NCI-H748 (cell line): ENCODE measurements around the gene SPATS2L.

ENCODE experiments used
- DNase-seq: peaks from one replicate; lab custom pipeline; 2025; ENCODE audit not compliant: unreplicated experiment; lab: John Stamatoyannopoulos, UW

SPATS2L gene

GRCh38 chr2:200348897-200349563, 42.5 kb downstream of the SPATS2L start:
- no peak for DNase-seq

DNA sequence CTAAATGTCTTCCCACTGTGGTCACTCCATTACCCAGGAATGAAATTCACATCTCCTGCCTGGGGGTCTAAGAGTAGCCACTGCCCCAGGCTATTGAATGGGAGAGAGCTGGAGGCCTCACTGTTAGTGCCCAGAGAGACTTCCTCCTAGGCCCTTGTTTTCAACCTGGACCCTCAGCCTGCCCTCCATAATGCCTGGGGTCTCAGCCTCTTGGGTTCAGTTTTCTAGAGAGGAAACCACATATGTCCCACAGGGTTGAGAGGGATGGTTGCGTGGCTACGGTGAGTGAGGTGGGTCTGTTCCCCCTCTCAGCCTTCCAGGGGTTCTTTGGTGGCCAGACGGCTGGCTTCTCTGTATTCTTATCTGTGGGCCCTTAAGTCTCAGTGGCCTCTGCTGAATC, 43.4 kb downstream of the SPATS2L start:
- no peak for DNase-seq

- no peak for DNase-seq
These were observed 44.4 kb downstream of the SPATS2L start for GRCh38 chr2:200350850-200351285.

DNA sequence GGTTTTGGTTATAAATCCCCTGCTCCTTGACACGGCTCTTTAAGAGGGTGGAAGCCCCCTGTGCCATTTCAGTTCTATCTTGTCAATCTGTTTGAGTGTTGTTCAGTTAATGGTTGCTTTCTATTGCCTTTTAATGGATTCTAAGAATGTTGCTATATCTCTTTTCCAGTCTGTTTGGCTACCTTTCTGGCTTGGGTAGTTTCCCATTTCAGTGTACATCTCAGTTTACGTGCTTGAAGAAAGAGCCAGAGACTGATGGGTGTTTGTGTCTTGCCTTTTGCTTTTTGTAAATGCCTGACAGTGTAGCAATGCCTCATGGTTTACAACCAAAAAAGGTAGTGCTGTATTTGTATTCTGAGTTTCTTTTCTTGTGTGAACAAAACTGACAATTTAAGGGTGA, 45.3 kb downstream of the SPATS2L start:
- DNase-seq = no peak

- DNase-seq = no peak
These were observed 46.1 kb downstream of the SPATS2L start for GRCh38 chr2:200352636-200353035.

GRCh38 chr2:200353120-200353519, 46.6 kb downstream of the SPATS2L start:
- no peak for DNase-seq

DNA sequence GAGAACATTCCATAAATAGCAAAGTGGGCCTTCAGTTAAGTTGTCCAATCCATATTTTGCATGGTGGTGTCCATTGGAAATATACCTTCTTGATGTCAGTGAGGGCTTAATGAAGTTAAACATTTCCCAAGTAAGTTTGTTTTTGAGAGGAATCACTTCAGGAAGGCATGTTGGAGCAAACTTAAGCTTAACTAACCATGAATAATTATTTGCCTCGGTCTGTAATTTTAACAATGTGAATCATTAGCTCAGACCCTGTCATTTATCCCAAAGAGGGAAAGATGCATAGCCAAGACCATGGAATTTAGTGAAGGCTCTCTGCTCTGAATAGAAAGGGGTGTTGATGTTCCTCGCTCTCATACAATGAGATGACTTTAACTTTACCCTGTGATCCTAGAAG, 47.4 kb downstream of the SPATS2L start:
- no peak for DNase-seq

DNA sequence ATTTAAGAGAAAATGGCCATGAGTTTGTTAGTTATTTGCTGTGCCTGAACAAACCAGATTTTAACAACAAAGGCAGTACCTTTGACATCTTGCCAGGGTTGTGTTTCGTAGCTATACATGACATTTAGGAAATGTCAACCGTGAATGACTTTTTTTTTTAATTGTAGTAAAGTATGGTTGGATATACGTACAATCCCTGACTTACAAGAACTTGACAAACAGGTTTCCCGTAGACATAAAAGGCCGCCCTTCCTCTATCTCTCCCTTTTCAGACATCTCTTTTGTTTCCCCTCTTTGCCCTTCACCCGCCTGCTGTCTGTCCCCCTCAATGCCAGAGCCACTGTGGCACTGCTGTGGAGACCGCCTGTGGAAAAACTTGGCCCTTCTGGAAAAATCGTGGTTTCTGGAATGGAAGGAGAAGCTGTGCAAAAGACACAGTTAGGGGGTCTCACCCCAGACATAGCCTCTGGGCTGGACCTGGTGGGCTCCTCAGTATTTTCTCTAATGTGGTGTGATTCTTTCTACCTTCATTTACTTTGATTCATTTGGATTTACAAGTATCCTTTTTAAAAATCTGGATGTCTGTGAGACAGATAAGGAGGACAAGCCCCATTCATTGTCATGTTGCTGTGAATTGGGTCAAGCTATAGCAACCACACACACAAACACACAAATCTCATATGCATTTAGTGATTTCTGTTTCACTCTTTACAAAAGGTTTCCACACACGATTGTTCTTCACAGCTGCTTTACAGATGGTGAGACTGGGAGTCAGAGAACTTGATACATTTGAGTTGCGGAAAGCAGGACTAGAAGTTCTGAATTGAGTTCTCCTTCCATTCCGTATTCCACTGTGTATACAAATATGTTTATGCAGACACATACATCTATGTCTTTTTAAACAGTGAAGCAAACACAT, 48.6 kb downstream of the SPATS2L start:
- DNase-seq = peak; percentile 94

DNA sequence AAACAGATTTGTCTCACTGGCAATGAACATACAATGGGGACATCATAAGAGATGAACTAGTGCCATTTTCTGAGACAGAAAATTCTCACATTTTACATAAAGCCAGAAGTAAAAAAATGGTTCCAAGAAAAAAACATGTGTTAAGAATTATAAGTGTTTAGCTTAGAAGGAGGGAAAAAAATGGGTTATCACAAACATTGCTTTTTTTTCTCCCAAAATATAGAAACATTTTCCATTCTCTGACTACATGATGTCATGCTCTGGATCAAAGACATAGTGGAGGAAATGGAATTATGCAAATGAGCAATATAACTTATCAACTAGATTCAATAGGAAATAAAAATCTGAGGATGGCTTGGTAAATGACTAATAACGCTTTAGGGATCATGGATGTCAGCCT, 49.8 kb downstream of the SPATS2L start:
- no peak for DNase-seq

DNA sequence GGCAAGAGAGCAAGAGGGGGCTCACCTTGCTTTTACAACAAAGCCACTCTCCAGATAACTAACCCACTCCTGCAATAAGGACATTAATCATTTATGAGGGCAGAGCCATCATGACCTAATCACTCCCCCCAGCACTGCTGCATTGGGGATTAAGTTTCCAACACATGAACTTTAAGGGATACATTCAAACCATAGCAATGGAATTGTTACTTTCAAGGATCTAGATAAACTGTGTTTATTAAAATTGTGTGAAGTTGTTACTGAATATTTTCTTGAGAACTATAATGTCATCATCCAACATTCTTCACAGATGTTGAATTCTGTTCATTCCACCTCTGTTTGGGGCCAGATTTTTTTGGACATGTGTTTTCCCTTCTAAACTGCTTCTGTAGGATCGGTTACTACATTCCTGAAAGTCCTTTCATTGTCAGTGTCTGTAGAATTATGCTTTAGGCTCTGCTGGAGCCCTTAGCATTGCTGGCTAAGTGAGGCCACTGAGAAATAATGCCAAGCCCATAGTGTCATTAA, 50.4 kb downstream of the SPATS2L start:
- no peak for DNase-seq

DNA sequence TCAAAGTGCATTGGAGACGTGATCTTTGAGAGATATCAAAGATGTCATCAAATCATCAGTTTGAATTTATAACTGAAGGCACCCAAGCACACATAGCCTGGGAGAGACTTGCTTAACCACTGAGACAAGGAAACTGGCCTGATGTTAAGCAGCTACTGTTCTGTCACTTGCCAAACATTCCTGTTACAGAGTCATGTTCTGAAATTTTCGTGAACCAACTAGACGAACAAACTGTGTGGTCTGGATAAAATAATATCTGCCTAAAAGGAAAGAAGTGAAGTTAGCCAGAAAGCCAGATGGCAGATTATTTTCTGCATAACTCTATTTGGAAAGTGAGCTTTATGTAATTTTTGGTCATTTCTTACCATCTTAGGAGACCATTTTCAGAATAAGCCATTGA, 51.4 kb downstream of the SPATS2L start:
- DNase-seq = no peak

DNA sequence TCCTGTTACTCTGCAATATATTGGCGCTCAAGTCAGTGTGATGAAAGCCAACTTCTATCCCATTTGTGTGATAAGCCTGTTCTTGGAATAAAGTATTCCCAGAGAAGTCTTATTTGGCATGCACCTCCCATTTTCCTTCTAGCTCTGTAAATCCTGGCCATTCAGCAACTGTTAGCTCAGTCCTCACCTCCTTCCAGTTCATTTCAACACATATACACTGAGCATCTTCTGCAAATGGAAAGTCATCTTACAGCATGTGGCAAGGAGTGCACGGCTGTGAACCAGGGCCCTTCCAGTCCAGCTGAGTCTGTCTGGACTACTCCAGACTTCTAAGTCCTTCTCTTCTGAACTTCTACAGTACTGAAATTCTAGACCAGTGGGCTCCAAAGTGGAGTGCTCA, 53.1 kb downstream of the SPATS2L start:
- no peak for DNase-seq

- peak; percentile 95 for DNase-seq
These were observed 53.9 kb downstream of the SPATS2L start for GRCh38 chr2:200360364-200360763.

DNA sequence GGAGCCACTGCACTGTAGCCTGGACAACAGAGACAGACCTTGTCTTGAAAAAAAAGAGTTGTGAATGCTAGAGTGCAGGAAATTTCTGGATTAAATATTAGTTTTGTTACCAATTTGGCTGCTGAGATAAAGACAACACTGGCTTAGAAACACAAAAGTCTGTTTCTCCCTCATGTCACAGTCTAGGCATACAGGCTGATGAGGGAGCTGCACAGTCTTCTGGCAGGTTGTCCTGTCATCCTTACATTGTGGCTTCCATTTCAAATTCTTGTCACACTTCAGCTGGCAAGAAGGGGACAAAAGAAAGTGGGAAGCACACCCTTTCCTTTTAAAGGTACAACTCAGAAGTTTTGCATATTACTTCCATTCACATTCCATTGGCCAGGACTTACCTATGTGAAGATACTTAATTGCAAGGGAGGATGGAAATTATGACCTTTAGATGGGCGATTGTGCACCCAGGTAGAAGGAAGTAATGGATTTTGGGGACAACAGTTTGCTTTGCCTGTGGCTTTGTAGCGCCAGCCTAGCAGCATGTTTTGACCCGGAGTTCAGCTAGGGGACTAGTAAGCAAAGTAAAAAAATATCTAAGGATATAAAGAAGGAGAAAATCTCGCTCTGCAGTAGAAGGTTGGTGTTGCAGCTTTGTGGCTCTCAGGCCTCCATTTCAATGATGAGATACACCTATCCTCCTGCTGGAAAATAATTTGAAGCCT, 55.9 kb downstream of the SPATS2L start:
- DNase-seq = no peak

DNA sequence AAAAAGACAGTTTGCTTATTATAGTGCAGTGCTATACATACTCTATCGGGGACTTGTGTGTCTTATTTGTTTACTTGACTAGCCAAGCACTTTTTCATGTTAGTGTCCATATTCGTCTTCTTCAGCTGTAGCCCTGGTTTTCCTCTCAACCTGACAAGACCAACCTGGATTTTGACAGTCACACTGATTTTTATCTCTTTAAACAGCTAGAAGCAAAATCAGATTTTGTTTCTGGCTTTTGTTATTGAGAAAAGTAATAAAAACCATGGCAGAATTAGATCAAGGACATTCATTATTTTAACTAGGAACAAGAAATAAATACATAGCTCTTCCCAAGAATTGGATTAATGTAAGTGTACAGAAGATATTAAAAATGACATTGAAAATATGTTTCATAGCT, 56.8 kb downstream of the SPATS2L start:
- no peak for DNase-seq

GRCh38 chr2:200364142-200364541, 57.6 kb downstream of the SPATS2L start:
- DNase-seq = no peak

DNA sequence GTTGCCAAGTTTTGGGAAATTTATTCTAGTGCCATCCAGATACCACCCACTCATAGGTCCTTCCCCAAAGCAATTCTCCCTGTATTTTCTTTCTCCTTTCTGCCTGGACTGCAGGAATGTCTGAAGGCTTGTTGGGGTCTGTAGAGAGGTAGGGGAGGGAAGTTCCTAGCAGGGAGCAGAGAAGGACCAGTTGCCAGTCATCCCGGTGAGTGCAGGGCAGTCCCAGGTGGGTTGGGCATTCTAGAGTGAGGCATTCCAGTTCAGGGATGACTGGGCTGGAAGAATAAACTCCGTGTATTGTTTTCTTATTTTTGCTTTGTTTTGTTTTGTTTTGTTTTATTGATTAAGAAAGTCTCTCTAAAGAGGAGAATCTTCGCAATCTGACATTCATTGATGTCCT, 58.1 kb downstream of the SPATS2L start:
- no peak for DNase-seq

DNA sequence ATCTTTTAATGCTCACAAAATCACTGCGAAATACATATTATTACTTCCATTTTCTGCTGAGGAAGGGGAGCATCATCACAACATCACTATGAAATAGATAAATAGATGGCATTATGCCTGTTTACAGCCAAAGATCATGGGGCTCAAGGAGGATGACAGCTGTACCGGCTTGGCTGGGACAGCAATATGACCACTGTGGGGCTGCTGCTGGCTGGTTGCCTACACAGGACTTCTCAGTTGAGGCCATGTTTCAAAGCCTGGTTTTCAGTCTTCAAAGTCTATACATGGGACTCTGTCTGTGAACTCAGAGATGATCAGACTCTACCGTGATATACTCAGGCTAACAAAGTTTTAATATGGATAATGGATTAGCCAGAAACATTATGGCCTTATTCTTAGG, 58.7 kb downstream of the SPATS2L start:
- no peak for DNase-seq

DNA sequence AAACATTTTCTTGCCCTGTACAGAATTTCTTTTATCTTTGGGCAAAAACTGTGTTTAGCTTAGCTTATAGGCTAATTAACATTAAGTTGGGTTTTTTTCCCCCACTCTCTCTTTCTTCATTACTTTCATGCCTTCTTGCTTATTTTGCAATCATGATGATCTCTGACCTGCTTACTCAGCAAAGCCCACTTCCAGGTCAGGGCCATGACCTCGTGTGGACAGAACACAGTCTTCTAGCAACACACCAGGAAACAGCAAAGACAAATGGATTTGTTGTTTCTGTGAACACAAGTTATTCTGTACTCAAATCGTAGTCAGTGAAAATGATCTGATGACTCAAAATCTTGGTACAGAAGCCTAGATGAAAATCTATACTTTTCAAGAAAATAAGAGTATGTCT, 60.7 kb downstream of the SPATS2L start:
- DNase-seq = no peak

GRCh38 chr2:200369886-200370285, 63.4 kb downstream of the SPATS2L start:
- no peak for DNase-seq

GRCh38 chr2:200373231-200373630, 66.7 kb downstream of the SPATS2L start:
- no peak for DNase-seq
